T-cell (primary cell): ENCODE data around the gene OCLN. TPM values are rescaled to one million over a fixed set of nuclear protein-coding genes. Genes with fewer than 3 reads are reported as not detected.
"Not testable (repeated sequence)": the region's sequence is repeated elsewhere in the genome, so short reads cannot be mapped to it uniquely, and the experiment has no call there.

Source experiments
- ATAC-seq, 4 experiments: fragments of 200-7000 bp in 3 of 4; fragments of 150-1000 bp in 1 of 4; cut with Tn5 transposase; replicated peaks in 1 of 4; 1 replicate in 3 of 4; 2 replicates in 1 of 4; pipeline ENCODE4 v1.10.0; 2021; ENCODE audit warnings: moderate library complexity in 3 of 4, mild to moderate bottlenecking in 2 of 4, moderate number of reproducible peaks in 1 of 4
- CTCF ChIA-PET, 2 donors: fragments of 300-600 bp; sonication (Branson Sonifier 250); formaldehyde crosslinking; loops; one replicate each; lab custom pipeline; 2022; ENCODE audit warnings: antibody characterized with exemption in 2 of 2; lab: Charles Lee
- POLR2A ChIA-PET, 2 donors: fragments of 300-600 bp; sonication (Branson Sonifier 250); formaldehyde crosslinking; loops; one replicate each; lab custom pipeline; 2022; ENCODE audit warnings: antibody characterized with exemption in 2 of 2; lab: Charles Lee
- DNase-seq, 35 experiments: peaks; one replicate each; pipeline versions ENCODE4 v3.0.0 to v3.0.0-alpha.2; 2013 to 2023
- H3K27ac ChIP-seq: one replicate; pipeline ENCODE4 v1.5.1; 2013; ENCODE audit warnings: low read length
- H3K27me3 ChIP-seq, 2 experiments: replicated peaks in 1 of 2; 1 replicate in 1 of 2; 2 replicates in 1 of 2; pipeline versions ENCODE4 v1.6.1 to v1.7.0; 2013; ENCODE audit warnings: low read length in 1 of 2, mixed read lengths in 1 of 2; ENCODE audit not compliant: control insufficient read depth in 2 of 2, insufficient read depth in 2 of 2; ENCODE audit errors: extremely low read depth in 1 of 2
- H3K36me3 ChIP-seq, 2 donors: 1 replicate in 1 of 2; 2 replicates in 1 of 2; pipeline versions ENCODE4 v1.6.1 to v1.7.0; 2013; ENCODE audit warnings: low read length in 1 of 2; ENCODE audit not compliant: control insufficient read depth in 2 of 2, insufficient read depth in 1 of 2; ENCODE audit errors: extremely low read depth in 1 of 2
- H3K4me1 ChIP-seq, 2 experiments: 1 replicate in 1 of 2; 2 replicates in 1 of 2; pipeline versions ENCODE4 v1.6.1 to v1.7.0; 2013; ENCODE audit warnings: low read length in 2 of 2, mixed read lengths in 1 of 2; ENCODE audit not compliant: insufficient read depth in 2 of 2, control insufficient read depth in 1 of 2; ENCODE audit errors: extremely low read depth in 1 of 2
- H3K4me3 ChIP-seq, 2 donors: 1 replicate in 1 of 2; 2 replicates in 1 of 2; pipeline versions ENCODE4 v1.5.1 to v1.7.0; 2013; ENCODE audit warnings: mild to moderate bottlenecking in 2 of 2, low read length in 1 of 2, moderate library complexity in 1 of 2; ENCODE audit not compliant: control insufficient read depth in 1 of 2; ENCODE audit errors: extremely low read depth in 1 of 2
- H3K9me3 ChIP-seq: 2 replicates; pipeline ENCODE4 v1.7.0; 2013
- H3K27ac Mint-ChIP-seq, 2 donors: one replicate each; pipeline ENCODE4 v1.8.0; 2020 to 2021; ENCODE audit warnings: mild to moderate bottlenecking in 2 of 2, mixed read lengths in 2 of 2
- H3K27me3 Mint-ChIP-seq, 2 donors: one replicate each; pipeline ENCODE4 v1.8.0; 2021 to 2022; ENCODE audit warnings: mixed read lengths in 2 of 2
- H3K36me3 Mint-ChIP-seq: one replicate; pipeline ENCODE4 v1.8.0; 2021; ENCODE audit warnings: mixed read lengths
- H3K4me1 Mint-ChIP-seq, 3 donors: one replicate each; pipeline ENCODE4 v1.8.0; 2020 to 2022; ENCODE audit warnings: mixed read lengths in 3 of 3, mild to moderate bottlenecking in 1 of 3
- H3K4me3 Mint-ChIP-seq, 3 donors: one replicate each; pipeline ENCODE4 v1.8.0; 2020 to 2022; ENCODE audit warnings: mild to moderate bottlenecking in 3 of 3, mixed read lengths in 3 of 3, moderate library complexity in 3 of 3
- H3K9me3 Mint-ChIP-seq, 3 donors: one replicate each; pipeline ENCODE4 v1.8.0; 2020 to 2022; ENCODE audit warnings: mixed read lengths in 3 of 3
- WGBS: methylation state at CpG from one replicate; pipeline ENCODE4 v1.1.5; 2013; ENCODE audit warnings: missing lambda C conversion rate; ENCODE audit not compliant: insufficient coverage; 5-methylcytosine and 5-hydroxymethylcytosine counted together
- total RNA-seq, 35 experiments: library from RNA in 6 of 35; stranded (reverse) in 6 of 35; fragments of 120-200 nt in 1 of 35; gene quantifications; one replicate each; pipeline versions ENCODE4 v1.2.1 to v1.2.4 and lab custom pipeline; 2013 to 2026

The OCLN gene
- total RNA-seq, 5 donors from 2014 or later (not counting 1 experiment from before 2014, with no cell fraction given) = 1.1 to 9.0 (median 4.2) TPM

GRCh38 chr5:69453487-69453886, 39.1 kb upstream of the OCLN start:
- not testable (repeated sequence) for H3K4me1 ChIP-seq, H3K9me3 Mint-ChIP-seq, H3K36me3 Mint-ChIP-seq, H3K9me3 ChIP-seq, H3K27me3 Mint-ChIP-seq, H3K27ac Mint-ChIP-seq, ATAC-seq, DNase-seq, H3K36me3 ChIP-seq, H3K4me3 Mint-ChIP-seq, H3K4me1 Mint-ChIP-seq, H3K4me3 ChIP-seq, H3K27ac ChIP-seq
- CTCF ChIA-PET = interaction anchor here in 1 of 2 donors (0.6 kb wide), 1 partner anchor 13 kb away, joined by 3 read pairs; no protein-coding TSS in a partner anchor
- POLR2A ChIA-PET = interaction anchor here in 1 of 2 donors (0.6 kb wide), 1 partner anchor 14 kb away, joined by 3 read pairs; no protein-coding TSS in a partner anchor
- no CpG with 5 or more reads among the region's 3 CpGs for WGBS
- peaks cover 0 to 12% of the 10 kb centered on the region in 2 experiments for H3K27me3 ChIP-seq

GRCh38 chr5:69454460-69455249, 37.9 kb upstream of the OCLN start:
- POLR2A ChIA-PET = no interaction called here
- Mint-ChIP-seq H3K9me3 (no peaks in the 10 kb centered on the region), H3K36me3 (no peaks in the 10 kb centered on the region), H3K4me1 (peaks cover 0 to 4% (median 0%) of the 10 kb centered on the region in 3 donors), H3K27ac (no peak overlapping the region), H3K27me3 (peaks cover 3 to 5% of the 10 kb centered on the region in 2 donors), H3K4me3 (no peak overlapping the region)
- no peaks in the 10 kb centered on the region for H3K4me1 ChIP-seq
- peaks cover 0 to 12% of the 10 kb centered on the region in 2 experiments for H3K27me3 ChIP-seq
- H3K27ac ChIP-seq = no peak overlapping the region
- H3K9me3 ChIP-seq = no peaks in the 10 kb centered on the region
- no peaks in the 10 kb centered on the region for H3K36me3 ChIP-seq
- no peak overlapping the region for H3K4me3 ChIP-seq
- 83% methylated on average over 6 of the region's 8 CpGs for WGBS
- no peak for DNase-seq
- ATAC-seq = peak in 1 of 4 experiments; percentile 22
- CTCF ChIA-PET = no interaction called here

- H3K4me1 Mint-ChIP-seq, H3K9me3 ChIP-seq, H3K4me3 Mint-ChIP-seq, POLR2A ChIA-PET, DNase-seq, H3K27me3 Mint-ChIP-seq, CTCF ChIA-PET, H3K9me3 Mint-ChIP-seq, H3K4me3 ChIP-seq, H3K36me3 Mint-ChIP-seq, H3K4me1 ChIP-seq, ATAC-seq, H3K27ac Mint-ChIP-seq, H3K36me3 ChIP-seq, H3K27ac ChIP-seq: not testable (repeated sequence)
- H3K27me3 ChIP-seq = peaks cover 0 to 12% of the 10 kb centered on the region in 2 experiments
- 100% methylated on average over 2 of the region's 7 CpGs for WGBS
Measured at GRCh38 chr5:69455428-69455988, 37.1 kb upstream of the OCLN start.

GRCh38 chr5:69462170-69462569, 30.4 kb upstream of the OCLN start:
- Histone ChIP-seq H3K27ac (no peak overlapping the region), H3K9me3 (no peaks in the 10 kb centered on the region), H3K36me3 (no peaks in the 10 kb centered on the region), H3K4me3 (no peak overlapping the region), H3K27me3 (peaks cover 0 to 9% of the 10 kb centered on the region in 2 experiments), H3K4me1 (no peaks in the 10 kb centered on the region)
- CTCF ChIA-PET = no interaction called here
- no peak overlapping the region for H3K27ac Mint-ChIP-seq
- H3K4me3 Mint-ChIP-seq = no peak overlapping the region
- peaks cover 4 to 5% of the 10 kb centered on the region in 2 donors for H3K27me3 Mint-ChIP-seq
- DNase-seq (no peak), ATAC-seq (no peak)
- POLR2A ChIA-PET = no interaction called here
- no peaks in the 10 kb centered on the region for H3K4me1 Mint-ChIP-seq
- no peaks in the 10 kb centered on the region for H3K9me3 Mint-ChIP-seq
- WGBS = 100% methylated on average over 1 of the region's 1 CpG
- no peaks in the 10 kb centered on the region for H3K36me3 Mint-ChIP-seq

- H3K4me1 ChIP-seq, H3K27ac Mint-ChIP-seq, H3K4me3 ChIP-seq, H3K27me3 ChIP-seq, H3K9me3 Mint-ChIP-seq, ATAC-seq, H3K36me3 Mint-ChIP-seq, H3K4me3 Mint-ChIP-seq, H3K9me3 ChIP-seq, H3K36me3 ChIP-seq, H3K27me3 Mint-ChIP-seq, DNase-seq, H3K27ac ChIP-seq, POLR2A ChIA-PET, H3K4me1 Mint-ChIP-seq: not testable (repeated sequence)
- CTCF ChIA-PET = interaction anchor here in 1 of 2 donors (0.7 kb wide), 1 partner anchor 12 kb away, joined by 3 read pairs; no protein-coding TSS in a partner anchor
- WGBS = 90% methylated on average over 2 of the region's 3 CpGs
Measured at GRCh38 chr5:69466375-69466774, 26.2 kb upstream of the OCLN start.

- CTCF ChIA-PET = no interaction called here
- Mint-ChIP-seq H3K27me3 (peaks cover 0 to 1% of the 10 kb centered on the region in 2 donors), H3K4me3 (no peak overlapping the region), H3K4me1 (no peaks in the 10 kb centered on the region), H3K27ac (no peak overlapping the region), H3K9me3 (peaks cover 0 to 7% (median 0%) of the 10 kb centered on the region in 3 donors), H3K36me3 (no peaks in the 10 kb centered on the region)
- no peaks in the 10 kb centered on the region for H3K4me1 ChIP-seq
- POLR2A ChIA-PET = no interaction called here
- H3K4me3 ChIP-seq = no peak overlapping the region
- no peaks in the 10 kb centered on the region for H3K9me3 ChIP-seq
- no peak for ATAC-seq
- H3K27me3 ChIP-seq = peaks cover 0 to 5% of the 10 kb centered on the region in 2 experiments
- WGBS = 100% methylated on average over 2 of the region's 8 CpGs
- H3K27ac ChIP-seq = no peak overlapping the region
- no peaks in the 10 kb centered on the region for H3K36me3 ChIP-seq
- no peak for DNase-seq
Measured at GRCh38 chr5:69467442-69468225, 25.0 kb upstream of the OCLN start.
